Erythroblast (primary cell): ENCODE measurements around the gene VWA5B2.

Source experiments
- GATA1 ChIP-seq: IDR thresholded peaks from 2 replicates; pipeline ENCODE4 v1.6.1; 2011; ENCODE audit warnings: low read depth, mild to moderate bottlenecking, control low read depth, low read length, moderate library complexity
- POLR2A ChIP-seq: IDR thresholded peaks from 2 replicates; pipeline ENCODE4 v1.6.1; 2011; ENCODE audit warnings: mild to moderate bottlenecking, low read length

DNA sequence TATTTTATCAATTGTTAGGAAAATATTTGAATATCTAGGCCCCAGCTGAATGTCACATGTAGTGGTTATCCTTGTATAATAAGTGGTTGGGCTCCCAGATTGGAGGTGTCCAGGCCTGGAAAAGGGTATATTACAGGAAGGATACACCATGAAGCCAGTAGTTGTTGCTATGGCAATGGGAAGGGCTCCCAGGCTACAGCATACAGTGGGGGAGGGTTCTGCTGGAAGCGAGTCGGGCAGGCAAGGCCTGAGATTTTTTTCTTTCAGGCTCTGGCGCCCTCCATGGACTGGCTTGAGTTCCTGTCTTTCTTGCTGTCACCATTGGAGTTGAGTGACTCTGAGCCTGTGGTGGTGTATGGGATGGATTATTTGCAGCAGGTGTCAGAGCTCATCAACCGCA, 55.3 kb downstream of the VWA5B2 start:
- TF ChIP-seq POLR2A, result no peak
- no peak for TF ChIP-seq GATA1
